ENCODE measurements around the gene FOXP1. TPM values are rescaled to one million over a fixed set of nuclear protein-coding genes. Genes with fewer than 3 reads are reported as not detected.
A peak's percentile ranks its signal among the peaks of the same experiment; 100 is the strongest.

The FOXP1 gene
- total RNA-seq, 1 donor from 2014 or later, result 107 TPM

DNA sequence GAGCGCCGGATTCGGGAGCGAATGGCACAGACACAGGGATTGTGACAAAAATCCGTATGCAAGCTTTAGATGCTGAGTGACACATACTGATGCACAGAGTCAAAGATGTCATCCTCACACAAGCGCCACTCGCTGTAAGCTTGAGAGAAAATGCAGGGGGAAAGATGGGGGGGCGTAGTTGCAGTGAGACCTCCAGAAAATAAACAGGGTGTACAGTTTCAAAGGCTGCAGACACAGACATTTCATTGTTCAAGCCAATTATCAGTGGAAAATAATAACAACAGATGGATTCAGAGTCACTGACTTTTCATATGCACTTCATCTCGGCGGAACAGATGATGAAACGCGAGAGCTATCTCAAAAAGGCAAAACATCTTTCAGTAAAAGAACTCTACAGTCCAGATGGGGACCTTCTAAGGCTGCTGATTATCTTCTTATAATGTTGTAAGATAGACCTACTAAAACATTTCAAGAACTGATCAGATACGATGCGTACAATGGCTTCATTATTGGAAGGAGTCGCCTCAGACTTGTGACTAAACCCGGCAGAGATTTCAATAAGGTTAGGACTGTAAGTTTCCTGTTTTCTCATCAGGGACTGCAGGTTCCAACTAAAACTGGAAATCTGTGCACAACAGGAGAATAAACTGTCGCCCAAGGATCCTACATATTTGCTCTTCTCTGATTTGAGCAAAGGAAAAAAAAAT lies 275.4 kb downstream of the FOXP1 start:
- no peaks in the 10 kb centered on the region for H3K27me3 Mint-ChIP-seq (ENCODE audit: low read depth, unreplicated experiment)
- peaks cover 10% of the 10 kb centered on the region for H3K36me3 Mint-ChIP-seq (ENCODE audit: low read depth, unreplicated experiment)
- Histone ChIP-seq H3K4me2 (ENCODE audit: low read length) (peak overlapping the region; percentile 26), H3K9me3 (ENCODE audit: insufficient read depth, low read depth, low read length) (no peaks in the 10 kb centered on the region), H2AFZ (ENCODE audit: low read depth, low read length) (no peak overlapping the region), H3K4me3 (ENCODE audit: insufficient read depth, low read depth, low read length) (no peak overlapping the region), H4K20me1 (ENCODE audit: insufficient read depth, low read length) (peaks cover 14% of the 10 kb centered on the region), H3K27me3 (ENCODE audit: insufficient read depth, low read length) (no peaks in the 10 kb centered on the region), H3K36me3 (ENCODE audit: insufficient read depth, low read length) (no peaks in the 10 kb centered on the region), H3K4me1 (ENCODE audit: insufficient read depth, low read length) (peaks cover 52% of the 10 kb centered on the region), H3K79me2 (ENCODE audit: insufficient read depth, low read length) (peaks cover 83% of the 10 kb centered on the region), H3K9ac (ENCODE audit: low read length) (peak overlapping the region; percentile 14), H3K27ac (ENCODE audit: low read depth, low read length) (peak overlapping the region; percentile 23)
- DNase-seq (ENCODE audit: low read depth), result no peak
- peaks cover 60% of the 10 kb centered on the region for H3K4me1 Mint-ChIP-seq (ENCODE audit: low read depth, unreplicated experiment)
- H3K4me3 Mint-ChIP-seq (ENCODE audit: unreplicated experiment), result no peak overlapping the region
- no peaks in the 10 kb centered on the region for H3K9me3 Mint-ChIP-seq (ENCODE audit: unreplicated experiment)
- no peak for FAIRE-seq
- no peak overlapping the region for H3K27ac Mint-ChIP-seq (ENCODE audit: unreplicated experiment)
- TF ChIP-seq EZH2 (IDR thresholded peaks at IDR 0.05; ENCODE audit: insufficient read depth, low read length) (no peak), CTCF (IDR thresholded peaks at IDR 0.05; ENCODE audit: insufficient read depth, low read depth, low read length) (no peak)

GRCh38 chr3:71305231-71306206 lies 278.0 kb downstream of the FOXP1 start:
- Histone ChIP-seq H3K79me2 (ENCODE audit: insufficient read depth, low read length) (peaks cover 89% of the 10 kb centered on the region), H3K4me2 (ENCODE audit: low read length) (peak overlapping the region; percentile 86), H3K27me3 (ENCODE audit: insufficient read depth, low read length) (no peaks in the 10 kb centered on the region), H3K4me3 (ENCODE audit: insufficient read depth, low read depth, low read length) (peak overlapping the region; percentile 56), H3K36me3 (ENCODE audit: insufficient read depth, low read length) (no peaks in the 10 kb centered on the region), H2AFZ (ENCODE audit: low read depth, low read length) (no peak overlapping the region), H3K9me3 (ENCODE audit: insufficient read depth, low read depth, low read length) (no peaks in the 10 kb centered on the region), H4K20me1 (ENCODE audit: insufficient read depth, low read length) (peaks cover 4% of the 10 kb centered on the region), H3K9ac (ENCODE audit: low read length) (peak overlapping the region; percentile 82), H3K4me1 (ENCODE audit: insufficient read depth, low read length) (peaks cover 40% of the 10 kb centered on the region), H3K27ac (ENCODE audit: low read depth, low read length) (peak overlapping the region; percentile 72)
- H3K27me3 Mint-ChIP-seq (ENCODE audit: low read depth, unreplicated experiment), result no peaks in the 10 kb centered on the region
- FAIRE-seq (peak; percentile 58), DNase-seq (ENCODE audit: low read depth) (peak; percentile 55)
- H3K4me3 Mint-ChIP-seq (ENCODE audit: unreplicated experiment), result peak overlapping the region; percentile 88
- TF ChIP-seq EZH2 (IDR thresholded peaks at IDR 0.05; ENCODE audit: insufficient read depth, low read length) (no peak), CTCF (IDR thresholded peaks at IDR 0.05; ENCODE audit: insufficient read depth, low read depth, low read length) (no peak)
- peak overlapping the region; percentile 91 for H3K27ac Mint-ChIP-seq (ENCODE audit: unreplicated experiment)
- H3K9me3 Mint-ChIP-seq (ENCODE audit: unreplicated experiment), result no peaks in the 10 kb centered on the region
- peaks cover 66% of the 10 kb centered on the region for H3K4me1 Mint-ChIP-seq (ENCODE audit: low read depth, unreplicated experiment)
- peaks cover 2% of the 10 kb centered on the region for H3K36me3 Mint-ChIP-seq (ENCODE audit: low read depth, unreplicated experiment)

All from astrocyte (in vitro differentiated cells and primary cell).